DOHH2 (cell line): Measurements from ENCODE around the gene PREX1.

Experiments
- CTCF ChIP-seq: fragments of 200-600 bp; sonication (generic); IDR thresholded peaks from one replicate; pipeline ENCODE4 v1.5.1; 2014; ENCODE audit warnings: antibody characterized with exemption, mild to moderate bottlenecking, low read depth, low read length; ENCODE audit not compliant: poor library complexity, severe bottlenecking
- EZH2phosphoT487 ChIP-seq: fragments of 200-600 bp; sonication (generic); IDR thresholded peaks from 2 replicates; pipeline ENCODE4 v1.6.1; 2017; ENCODE audit warnings: borderline replicate concordance, mild to moderate bottlenecking, antibody characterized with exemption, low read length, moderate library complexity, mixed read lengths

GRCh38 chr20:48797850-48798747 is 29.7 kb downstream of the PREX1 start:
- TF ChIP-seq CTCF = no peak
- TF ChIP-seq EZH2phosphoT487 = no peak
